Measurements from ENCODE around the gene FAM193A.
"Not testable (repeated sequence)": the region's sequence is repeated elsewhere in the genome, so short reads cannot be mapped to it uniquely, and the experiment has no call there.

The FAM193A gene

GRCh38 chr4:2621419-2621818 lies 85.0 kb downstream of the FAM193A start:
- DNase-seq: no peak

- no peak for DNase-seq
Observed at GRCh38 chr4:2623442-2623841, 87.0 kb downstream of the FAM193A start.

GRCh38 chr4:2624782-2625530 lies 88.5 kb downstream of the FAM193A start:
- no peak for DNase-seq

- DNase-seq: no peak
Observed at GRCh38 chr4:2626231-2626630, 89.8 kb downstream of the FAM193A start.

- DNase-seq: peak; percentile 4
Observed at GRCh38 chr4:2630556-2631273, 94.3 kb downstream of the FAM193A start.

- no peak for DNase-seq
Observed at GRCh38 chr4:2634014-2634413, 97.6 kb downstream of the FAM193A start.

GRCh38 chr4:2636331-2636730 lies 99.9 kb downstream of the FAM193A start:
- DNase-seq: no peak

- not testable (repeated sequence) for DNase-seq
Observed at GRCh38 chr4:2636994-2637393, 100.5 kb downstream of the FAM193A start.

- DNase-seq: no peak
Observed at GRCh38 chr4:2637956-2638552, 101.6 kb downstream of the FAM193A start.

GRCh38 chr4:2638730-2639129 lies 102.3 kb downstream of the FAM193A start:
- no peak for DNase-seq

GRCh38 chr4:2642968-2643367 lies 106.5 kb downstream of the FAM193A start:
- no peak for DNase-seq

- DNase-seq: no peak
Observed at GRCh38 chr4:2643555-2643954, 107.1 kb downstream of the FAM193A start.

- DNase-seq: no peak
Observed at GRCh38 chr4:2646396-2647149, 110.1 kb downstream of the FAM193A start.

GRCh38 chr4:2647403-2648158 lies 111.1 kb downstream of the FAM193A start:
- DNase-seq: no peak

GRCh38 chr4:2648159-2648814 lies 111.8 kb downstream of the FAM193A start:
- DNase-seq: no peak

GRCh38 chr4:2649604-2650114 lies 113.2 kb downstream of the FAM193A start:
- no peak for DNase-seq

- no peak for DNase-seq
Observed at GRCh38 chr4:2650276-2650675, 113.8 kb downstream of the FAM193A start.

- no peak for DNase-seq
Observed at GRCh38 chr4:2651546-2651945, 115.1 kb downstream of the FAM193A start.

- DNase-seq: no peak
Observed at GRCh38 chr4:2651998-2652397, 115.6 kb downstream of the FAM193A start.

GRCh38 chr4:2652415-2653160 lies 116.1 kb downstream of the FAM193A start:
- DNase-seq: no peak
